HUES48 (cell line): ENCODE data around the gene MROH8.

ENCODE experiments used
- H3K27ac ChIP-seq: one replicate; pipeline ENCODE4 v1.7.0; 2013; ENCODE audit warnings: low read depth, low read length, inconsistent platforms
- H3K27me3 ChIP-seq: 2 replicates; pipeline ENCODE4 v1.6.1; 2013; ENCODE audit warnings: mild to moderate bottlenecking, low read length; ENCODE audit not compliant: control insufficient read depth, insufficient read depth
- H3K36me3 ChIP-seq: 2 replicates; pipeline ENCODE4 v1.6.1; 2013; ENCODE audit warnings: low read length; ENCODE audit not compliant: control insufficient read depth, insufficient read depth
- H3K4me1 ChIP-seq: 2 replicates; pipeline ENCODE4 v1.6.1; 2013; ENCODE audit warnings: mild to moderate bottlenecking, low read length; ENCODE audit not compliant: control insufficient read depth, insufficient read depth
- H3K4me3 ChIP-seq: 2 replicates; pipeline ENCODE4 v1.5.1; 2013; ENCODE audit warnings: mild to moderate bottlenecking, low read depth, low read length
- H3K9ac ChIP-seq: 2 replicates; pipeline ENCODE4 v1.6.1; 2013; ENCODE audit warnings: mild to moderate bottlenecking, low read depth, low read length, moderate library complexity
- H3K9me3 ChIP-seq: 2 replicates; pipeline ENCODE4 v1.6.1; 2013; ENCODE audit warnings: low read length; ENCODE audit not compliant: control insufficient read depth, insufficient read depth

The MROH8 gene

GRCh38 chr20:37198932-37199660 is 19.7 kb upstream of the MROH8 start:
- Histone ChIP-seq H3K27ac (no peak overlapping the region), H3K9me3 (no peaks in the 10 kb centered on the region), H3K9ac (no peak overlapping the region), H3K4me3 (no peak overlapping the region), H3K27me3 (no peaks in the 10 kb centered on the region), H3K4me1 (peaks cover 6% of the 10 kb centered on the region), H3K36me3 (peaks cover 75% of the 10 kb centered on the region)

GRCh38 chr20:37194621-37195417 is 15.5 kb upstream of the MROH8 start:
- Histone ChIP-seq H3K9ac (no peak overlapping the region), H3K36me3 (peaks cover 64% of the 10 kb centered on the region), H3K27ac (peak overlapping the region; percentile 59), H3K27me3 (no peaks in the 10 kb centered on the region), H3K4me3 (no peak overlapping the region), H3K4me1 (peaks cover 6% of the 10 kb centered on the region; the same call in 1 of the 2 replicates), H3K9me3 (no peaks in the 10 kb centered on the region)

- Histone ChIP-seq H3K27me3 (no peaks in the 10 kb centered on the region), H3K9me3 (no peaks in the 10 kb centered on the region), H3K9ac (no peak overlapping the region), H3K36me3 (peaks cover 64% of the 10 kb centered on the region), H3K4me1 (peaks cover 6% of the 10 kb centered on the region; the same call in 1 of the 2 replicates), H3K4me3 (no peak overlapping the region), H3K27ac (no peak overlapping the region)
Observed at GRCh38 chr20:37193821-37194220, 14.5 kb upstream of the MROH8 start.

GRCh38 chr20:37193226-37193625 is 13.9 kb upstream of the MROH8 start:
- Histone ChIP-seq H3K36me3 (peaks cover 64% of the 10 kb centered on the region), H3K27me3 (no peaks in the 10 kb centered on the region), H3K27ac (no peak overlapping the region), H3K9me3 (no peaks in the 10 kb centered on the region), H3K4me1 (peaks cover 6% of the 10 kb centered on the region; the same call in 1 of the 2 replicates), H3K9ac (no peak overlapping the region), H3K4me3 (no peak overlapping the region)

GRCh38 chr20:37192137-37192854 is 12.9 kb upstream of the MROH8 start:
- Histone ChIP-seq H3K27ac (no peak overlapping the region), H3K9ac (no peak overlapping the region), H3K9me3 (no peaks in the 10 kb centered on the region), H3K4me1 (peaks cover 6% of the 10 kb centered on the region; the same call in 1 of the 2 replicates), H3K36me3 (peaks cover 58% of the 10 kb centered on the region), H3K27me3 (no peaks in the 10 kb centered on the region), H3K4me3 (no peak overlapping the region)

GRCh38 chr20:37190354-37191112 is 11.2 kb upstream of the MROH8 start:
- no peak overlapping the region for H3K27ac ChIP-seq
- peaks cover 63% of the 10 kb centered on the region for H3K36me3 ChIP-seq
- H3K4me1 ChIP-seq, result peaks cover 6% of the 10 kb centered on the region; the same call in 1 of the 2 replicates

GRCh38 chr20:37189416-37190016 is 10.2 kb upstream of the MROH8 start:
- Histone ChIP-seq H3K9me3 (no peaks in the 10 kb centered on the region), H3K4me3 (no peak overlapping the region), H3K36me3 (peaks cover 73% of the 10 kb centered on the region), H3K27ac (no peak overlapping the region), H3K27me3 (no peaks in the 10 kb centered on the region), H3K9ac (no peak overlapping the region), H3K4me1 (0 out of 2 replicates have a peak, but pooled peaks cover 5% of the 10 kb centered on the region)

More at GRCh38 chr20:37190354-37191112, 11.2 kb upstream of the MROH8 start:
- no peaks in the 10 kb centered on the region for H3K9me3 ChIP-seq
- H3K4me3 ChIP-seq, result no peak overlapping the region
- no peaks in the 10 kb centered on the region for H3K27me3 ChIP-seq
- no peak overlapping the region for H3K9ac ChIP-seq

GRCh38 chr20:37188787-37189186 is 9.4 kb upstream of the MROH8 start:
- no peaks in the 10 kb centered on the region for H3K9me3 ChIP-seq
- H3K36me3 ChIP-seq, result peaks cover 77% of the 10 kb centered on the region
- 0 out of 2 replicates have a peak, but pooled peaks cover 3% of the 10 kb centered on the region for H3K4me1 ChIP-seq
- H3K27ac ChIP-seq, result no peak overlapping the region
- no peaks in the 10 kb centered on the region for H3K27me3 ChIP-seq
- no peak overlapping the region for H3K4me3 ChIP-seq
- no peak overlapping the region for H3K9ac ChIP-seq

GRCh38 chr20:37185686-37186085 is 6.3 kb upstream of the MROH8 start:
- H3K36me3 ChIP-seq, result peaks cover 69% of the 10 kb centered on the region
- no peaks in the 10 kb centered on the region for H3K27me3 ChIP-seq
- H3K4me1 ChIP-seq, result peaks cover under 1% of the 10 kb centered on the region; the same call in 1 of the 2 replicates
- H3K4me3 ChIP-seq, result no peak overlapping the region
- H3K9ac ChIP-seq, result no peak overlapping the region
- no peak overlapping the region for H3K27ac ChIP-seq
- no peaks in the 10 kb centered on the region for H3K9me3 ChIP-seq
